Adrenal gland (tissue), 5 donors: ENCODE results near the gene DNMBP.

Source experiments
- POLR2A ChIP-seq, 2 donors: fragments of 450-650 bp; IDR thresholded peaks; one replicate each; pipeline ENCODE4 v1.6.1; 2017; ENCODE audit warnings: antibody characterized with exemption in 2 of 2, mild to moderate bottlenecking in 2 of 2, moderate library complexity in 1 of 2
- TF ChIP-seq, protein P1 (sequence below), 6 experiments: fragments of 450-650 bp in 4 of 6; fragments of 200-600 bp in 2 of 6; sonication (generic) in 1 of 6; IDR thresholded peaks; 1 replicate in 5 of 6; 2 replicates in 1 of 6; pipeline versions ENCODE4 v1.5.1 to v1.8.0; 2016 to 2021; ENCODE audit warnings: antibody characterized with exemption in 6 of 6, mild to moderate bottlenecking in 2 of 6, moderate library complexity in 1 of 6
- donor health status: DM: no; HTN: no; CAD: no.

DNA sequence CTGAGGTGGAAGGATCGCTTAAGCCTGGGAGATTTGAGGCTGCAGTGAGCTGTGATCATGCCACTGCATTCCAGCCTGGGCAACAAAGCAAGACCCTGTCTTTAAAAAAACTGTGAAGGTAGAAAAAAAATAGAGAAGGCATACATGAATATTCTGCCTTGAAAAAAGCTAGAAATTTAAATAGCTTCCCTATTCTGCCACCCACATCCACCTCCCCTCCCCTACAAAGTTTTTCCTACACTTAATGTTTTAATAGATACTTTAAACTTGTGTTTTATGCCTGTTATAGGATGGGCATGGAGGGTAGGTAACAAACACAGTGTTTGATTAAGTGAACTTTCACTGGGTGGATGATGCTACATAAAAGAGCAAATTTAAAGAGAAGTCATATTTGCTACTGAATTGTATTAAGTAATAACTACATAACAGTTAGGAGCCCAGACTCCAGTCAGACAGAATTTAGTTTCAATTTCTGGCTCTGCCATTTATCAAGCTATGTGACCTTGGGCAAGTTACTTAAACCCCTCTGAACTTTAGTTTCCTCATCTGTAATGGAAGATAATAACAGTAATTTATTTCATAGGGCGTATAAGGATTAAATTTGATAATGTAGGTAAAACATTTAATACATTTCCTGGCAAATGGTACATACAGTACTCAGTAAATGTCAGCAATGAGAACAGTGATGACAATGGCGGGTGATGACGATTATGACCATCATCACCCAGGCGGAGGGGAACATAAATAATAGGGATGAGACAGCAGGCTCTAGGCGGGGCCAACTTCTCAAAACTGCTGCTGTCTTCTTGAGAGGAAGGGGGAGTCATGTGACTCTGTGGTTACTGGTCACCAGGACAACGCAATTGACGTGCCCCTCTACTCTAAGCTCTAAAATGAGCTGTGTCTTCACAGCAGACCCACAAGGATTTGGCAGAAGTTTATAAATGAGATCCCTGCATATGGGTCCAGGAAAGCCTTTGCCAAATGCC is 15.8 kb downstream of the DNMBP start:
- TF ChIP-seq, protein P1, sequence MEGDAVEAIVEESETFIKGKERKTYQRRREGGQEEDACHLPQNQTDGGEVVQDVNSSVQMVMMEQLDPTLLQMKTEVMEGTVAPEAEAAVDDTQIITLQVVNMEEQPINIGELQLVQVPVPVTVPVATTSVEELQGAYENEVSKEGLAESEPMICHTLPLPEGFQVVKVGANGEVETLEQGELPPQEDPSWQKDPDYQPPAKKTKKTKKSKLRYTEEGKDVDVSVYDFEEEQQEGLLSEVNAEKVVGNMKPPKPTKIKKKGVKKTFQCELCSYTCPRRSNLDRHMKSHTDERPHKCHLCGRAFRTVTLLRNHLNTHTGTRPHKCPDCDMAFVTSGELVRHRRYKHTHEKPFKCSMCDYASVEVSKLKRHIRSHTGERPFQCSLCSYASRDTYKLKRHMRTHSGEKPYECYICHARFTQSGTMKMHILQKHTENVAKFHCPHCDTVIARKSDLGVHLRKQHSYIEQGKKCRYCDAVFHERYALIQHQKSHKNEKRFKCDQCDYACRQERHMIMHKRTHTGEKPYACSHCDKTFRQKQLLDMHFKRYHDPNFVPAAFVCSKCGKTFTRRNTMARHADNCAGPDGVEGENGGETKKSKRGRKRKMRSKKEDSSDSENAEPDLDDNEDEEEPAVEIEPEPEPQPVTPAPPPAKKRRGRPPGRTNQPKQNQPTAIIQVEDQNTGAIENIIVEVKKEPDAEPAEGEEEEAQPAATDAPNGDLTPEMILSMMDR (IDR thresholded peaks at IDR 0.05) = no peak
- no peak for TF ChIP-seq POLR2A (IDR thresholded peaks at IDR 0.05)
